ENCODE results near the gene GLRA3.
"Not testable (repeated sequence)": the region's sequence is repeated elsewhere in the genome, so short reads cannot be mapped to it uniquely, and the experiment has no call there.

The GLRA3 gene

GRCh38 chr4:174808119-174808518 lies 20.9 kb downstream of the GLRA3 start:
- no peaks in the 10 kb centered on the region for H3K36me3 ChIP-seq
- no peaks in the 10 kb centered on the region for H3K4me1 ChIP-seq
- no peak overlapping the region for H3K4me3 ChIP-seq (ENCODE audit: low read depth, low read length)
- no peak for TF ChIP-seq CTCF (IDR thresholded peaks at IDR 0.05; ENCODE audit: low read depth, low read length)
- DNase-seq = no peak
- no peaks in the 10 kb centered on the region for H3K9me3 ChIP-seq
- H3K27me3 ChIP-seq = no peaks in the 10 kb centered on the region

GRCh38 chr4:174805746-174806145 lies 23.3 kb downstream of the GLRA3 start:
- TF ChIP-seq CTCF (IDR thresholded peaks at IDR 0.05; ENCODE audit: low read depth, low read length) = no peak
- Histone ChIP-seq H3K27me3 (no peaks in the 10 kb centered on the region), H3K36me3 (no peaks in the 10 kb centered on the region), H3K9me3 (no peaks in the 10 kb centered on the region), H3K4me3 (ENCODE audit: low read depth, low read length) (no peak overlapping the region), H3K4me1 (no peaks in the 10 kb centered on the region)
- no peak for DNase-seq

DNA sequence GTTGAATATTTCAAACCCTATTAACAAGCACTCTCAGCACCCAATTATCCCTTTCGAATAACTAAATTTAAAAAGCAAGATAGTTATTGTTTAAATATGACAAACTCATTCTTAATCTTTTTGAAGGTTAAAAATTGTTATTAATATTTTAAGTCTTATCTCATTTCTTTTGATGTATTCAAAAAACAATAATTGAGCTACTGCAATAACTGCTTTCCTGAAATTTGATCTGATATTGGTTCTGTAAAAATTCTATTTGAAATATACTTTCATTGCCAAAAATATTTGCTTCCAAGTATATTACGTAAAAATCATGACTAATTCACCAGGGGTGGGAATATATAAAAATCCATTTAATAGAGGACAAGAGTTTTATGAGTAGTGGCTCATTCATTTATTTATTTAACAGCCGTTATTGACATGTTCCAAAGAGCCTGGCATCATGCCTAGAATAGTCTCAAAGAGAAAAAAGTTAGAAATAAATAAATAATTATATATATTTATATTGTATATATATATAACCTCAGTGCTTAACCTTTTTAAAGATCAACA lies 34.4 kb downstream of the GLRA3 start:
- no peak overlapping the region for H3K4me3 ChIP-seq (ENCODE audit: low read depth, low read length)
- no peak for TF ChIP-seq CTCF (IDR thresholded peaks at IDR 0.05; ENCODE audit: low read depth, low read length)
- no peaks in the 10 kb centered on the region for H3K27me3 ChIP-seq
- no peaks in the 10 kb centered on the region for H3K4me1 ChIP-seq
- no peaks in the 10 kb centered on the region for H3K36me3 ChIP-seq
- no peaks in the 10 kb centered on the region for H3K9me3 ChIP-seq
- no peak for DNase-seq

- DNase-seq = no peak
- H3K27me3 ChIP-seq = no peaks in the 10 kb centered on the region
- H3K4me3 ChIP-seq (ENCODE audit: low read depth, low read length) = no peak overlapping the region
- no peak for TF ChIP-seq CTCF (IDR thresholded peaks at IDR 0.05; ENCODE audit: low read depth, low read length)
- H3K36me3 ChIP-seq = no peaks in the 10 kb centered on the region
- H3K4me1 ChIP-seq = no peaks in the 10 kb centered on the region
- H3K9me3 ChIP-seq = no peaks in the 10 kb centered on the region
These were observed 39.4 kb downstream of the GLRA3 start for GRCh38 chr4:174789657-174790056.

DNA sequence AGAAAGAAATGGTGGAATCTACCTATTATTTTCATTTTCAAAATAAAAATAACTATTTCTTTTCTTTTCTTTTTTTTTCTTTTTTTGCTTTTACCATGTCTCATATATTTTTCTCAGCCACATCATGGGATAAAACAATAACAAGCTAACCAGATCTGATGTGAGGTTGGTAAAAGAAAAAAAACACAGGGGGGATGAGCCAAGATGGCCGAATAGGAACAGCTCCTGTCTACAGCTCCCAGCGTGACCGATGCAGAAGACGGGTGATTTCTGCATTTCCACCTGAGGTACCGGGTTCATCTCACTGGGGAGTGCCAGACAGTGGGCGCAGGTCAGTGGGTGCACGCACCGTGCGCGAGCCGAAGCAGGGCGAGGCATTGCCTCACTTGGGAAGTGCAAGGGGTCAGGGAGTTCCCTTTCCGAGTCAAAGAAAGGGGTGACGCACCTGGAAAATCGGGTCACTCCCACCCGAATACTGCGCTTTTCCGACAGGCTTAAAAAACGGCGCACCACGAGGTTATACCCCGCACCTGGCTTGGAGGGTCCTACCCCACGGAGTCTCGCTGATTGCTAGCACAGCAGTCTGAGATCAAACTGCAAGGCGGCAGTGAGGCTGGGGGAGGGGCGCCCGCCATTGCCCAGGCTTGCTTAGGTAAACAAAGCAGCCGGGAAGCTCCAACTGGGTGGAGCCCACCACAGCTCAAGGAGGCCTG lies 50.6 kb downstream of the GLRA3 start:
- H3K36me3 ChIP-seq; H3K4me1 ChIP-seq; H3K27me3 ChIP-seq; DNase-seq; H3K9me3 ChIP-seq; H3K4me3 ChIP-seq (ENCODE audit: low read depth, low read length): not testable (repeated sequence)

DNA sequence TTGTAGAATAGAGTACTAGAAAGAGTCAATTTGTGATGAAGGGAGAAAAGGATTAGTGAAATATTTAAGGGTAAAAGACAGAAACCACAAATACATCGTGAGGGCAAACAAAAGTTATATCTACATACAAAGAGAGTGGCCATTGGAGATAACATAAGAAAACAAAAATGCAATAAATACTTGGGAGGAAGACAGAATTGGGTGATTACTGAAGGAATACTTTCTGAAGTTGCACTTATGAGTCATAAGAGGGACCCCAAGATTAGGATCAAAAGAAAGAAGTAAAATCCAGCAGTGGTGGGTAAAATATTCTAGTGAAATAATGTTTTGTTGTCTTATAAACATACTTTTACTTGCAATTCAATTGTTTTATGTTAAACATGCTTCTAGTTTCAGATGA lies 53.7 kb downstream of the GLRA3 start:
- H3K4me3 ChIP-seq (ENCODE audit: low read depth, low read length) = no peak overlapping the region
- no peaks in the 10 kb centered on the region for H3K27me3 ChIP-seq
- H3K9me3 ChIP-seq = no peaks in the 10 kb centered on the region
- no peaks in the 10 kb centered on the region for H3K36me3 ChIP-seq
- H3K4me1 ChIP-seq = no peaks in the 10 kb centered on the region
- no peak for DNase-seq
- TF ChIP-seq CTCF (IDR thresholded peaks at IDR 0.05; ENCODE audit: low read depth, low read length) = no peak
